GM23248 (cell line): ENCODE measurements around the gene CNR2.

Source experiments
- EZH2 ChIP-seq: fragments of 200-600 bp; sonication (generic); IDR thresholded peaks from 2 replicates; pipeline ENCODE4 v1.6.1; 2018; ENCODE audit warnings: antibody characterized with exemption, mild to moderate bottlenecking; ENCODE audit not compliant: insufficient read depth, poor library complexity, severe bottlenecking
- EZH2phosphoT487 ChIP-seq: fragments of 200-600 bp; sonication (generic); IDR thresholded peaks from 2 replicates; pipeline ENCODE4 v1.6.1; 2018; ENCODE audit warnings: antibody characterized with exemption, moderate library complexity, mild to moderate bottlenecking, low read depth; ENCODE audit not compliant: insufficient read depth

- TF ChIP-seq EZH2phosphoT487 (no peak), EZH2 (no peak)
These were observed 34.5 kb downstream of the CNR2 start for GRCh38 chr1:23878668-23879067.
